Activated effector memory CD4-positive, alpha-beta T cell treated with Interleukin-2 at 50 U/mL for 16 hours (primary cell): ENCODE data around the gene FRMD5.

ENCODE experiments used
- DNase-seq: peaks from one replicate; pipeline ENCODE4 v3.0.0-alpha.2; 2020

Gene FRMD5

DNA sequence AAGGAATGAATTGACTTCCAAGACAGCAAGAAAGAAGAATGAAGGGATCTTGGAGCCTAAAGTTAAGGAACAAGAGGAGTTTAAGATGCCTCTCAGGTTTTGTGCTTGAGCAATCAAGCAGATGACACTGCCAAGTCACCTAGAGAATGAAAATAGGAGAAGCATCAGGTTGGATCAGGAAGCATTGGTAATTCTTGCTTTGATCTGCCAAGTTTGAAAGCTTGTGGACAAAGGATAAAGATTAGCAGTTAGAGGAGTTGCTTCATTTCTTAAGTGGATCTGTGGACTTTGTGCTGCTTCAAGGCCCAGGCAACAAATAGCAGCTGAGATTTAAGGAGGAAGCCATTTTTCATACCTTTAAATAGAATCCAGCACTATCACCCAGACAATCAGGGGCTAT is 35.6 kb downstream of the FRMD5 start:
- no peak for DNase-seq

DNA sequence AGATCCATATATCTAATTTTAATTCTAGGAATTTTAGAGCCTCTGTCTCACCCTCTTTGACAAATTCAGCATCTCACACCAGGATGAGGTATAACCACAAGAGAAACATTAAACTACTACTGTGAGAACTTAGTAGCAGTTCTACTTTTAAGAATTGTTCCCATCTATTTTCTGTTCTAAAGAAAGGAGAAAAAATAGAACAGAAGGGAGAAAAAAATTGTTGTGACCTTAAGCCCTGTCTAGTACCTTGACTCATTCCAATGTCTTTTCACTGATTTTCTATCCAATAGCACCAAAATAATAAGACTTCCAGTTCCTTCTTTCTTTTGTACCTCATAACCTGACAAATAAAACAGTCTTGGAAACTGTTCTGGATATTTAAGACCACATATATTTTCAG is 37.0 kb downstream of the FRMD5 start:
- DNase-seq, result no peak

DNA sequence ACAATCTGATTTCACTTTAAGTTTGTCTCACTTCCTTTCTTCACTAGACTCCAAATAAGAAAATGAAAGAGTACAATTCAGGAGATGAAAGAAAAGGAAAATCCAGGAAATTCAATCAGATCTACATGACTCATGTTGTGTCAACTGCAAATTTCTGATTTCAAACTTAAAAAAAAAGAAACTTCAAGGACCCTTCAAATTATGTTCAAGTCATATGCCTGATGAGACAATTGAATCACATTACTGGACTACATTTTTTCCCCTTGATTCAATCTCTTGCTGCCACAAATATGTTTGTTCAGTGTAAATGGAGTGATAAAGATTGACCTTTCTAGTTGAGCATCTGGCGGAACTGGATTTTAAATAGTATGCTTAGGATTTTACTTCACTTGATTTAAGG is 37.4 kb downstream of the FRMD5 start:
- DNase-seq, result no peak

DNA sequence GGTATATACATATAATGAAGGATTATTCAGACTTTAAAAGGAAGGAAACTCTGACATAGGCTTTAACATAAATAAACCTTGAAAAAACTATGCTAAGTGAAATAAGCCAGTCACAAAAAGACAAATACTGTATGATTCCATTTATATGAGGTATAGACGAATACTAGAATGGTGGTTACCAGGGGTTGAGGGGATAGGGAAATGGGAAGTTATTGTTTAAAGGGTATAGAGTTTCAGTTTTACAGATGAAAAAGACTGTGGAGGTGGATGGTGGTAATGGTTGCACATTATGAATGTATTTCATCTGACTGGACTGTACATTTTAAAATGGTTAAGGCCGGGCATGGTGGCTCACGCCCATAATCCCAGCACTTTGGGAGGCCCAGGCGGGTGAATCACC is 41.7 kb downstream of the FRMD5 start:
- DNase-seq, result no peak

DNA sequence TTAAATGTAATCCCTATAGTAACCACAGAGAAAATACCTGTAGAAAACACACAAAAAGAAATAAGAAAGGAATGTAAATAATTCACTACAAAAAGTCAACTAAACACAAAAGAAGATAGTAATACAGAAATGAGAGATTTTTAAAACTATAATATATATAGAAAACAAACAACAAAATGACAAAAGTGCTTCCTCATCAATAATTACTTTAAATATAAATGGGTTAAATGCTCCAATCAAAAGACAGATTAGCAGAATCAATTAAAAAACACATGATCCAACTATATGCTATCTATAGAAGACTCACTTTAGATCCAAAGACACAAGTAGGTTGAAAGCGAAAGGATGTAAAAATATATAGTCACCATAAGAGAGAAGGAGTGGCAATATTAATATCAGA is 45.8 kb downstream of the FRMD5 start:
- DNase-seq, result no peak

DNA sequence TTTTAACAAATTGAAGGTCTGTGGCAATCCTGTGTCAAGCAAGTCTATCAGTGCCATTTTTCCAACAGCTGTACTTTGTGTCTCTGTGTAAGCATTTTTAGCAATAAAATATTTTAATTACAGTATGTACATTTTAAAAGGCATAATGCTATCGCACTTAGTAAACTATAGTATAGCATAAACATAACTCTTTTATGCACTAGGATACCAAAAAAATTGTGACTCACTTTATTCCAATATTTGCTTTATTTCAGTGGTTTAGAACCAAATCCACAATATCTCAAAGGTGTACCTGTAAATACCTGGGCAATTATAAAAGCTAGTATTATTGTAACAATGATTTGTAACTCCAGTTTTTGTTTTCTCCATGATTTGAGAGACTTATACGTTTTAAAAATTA is 46.5 kb downstream of the FRMD5 start:
- no peak for DNase-seq

DNA sequence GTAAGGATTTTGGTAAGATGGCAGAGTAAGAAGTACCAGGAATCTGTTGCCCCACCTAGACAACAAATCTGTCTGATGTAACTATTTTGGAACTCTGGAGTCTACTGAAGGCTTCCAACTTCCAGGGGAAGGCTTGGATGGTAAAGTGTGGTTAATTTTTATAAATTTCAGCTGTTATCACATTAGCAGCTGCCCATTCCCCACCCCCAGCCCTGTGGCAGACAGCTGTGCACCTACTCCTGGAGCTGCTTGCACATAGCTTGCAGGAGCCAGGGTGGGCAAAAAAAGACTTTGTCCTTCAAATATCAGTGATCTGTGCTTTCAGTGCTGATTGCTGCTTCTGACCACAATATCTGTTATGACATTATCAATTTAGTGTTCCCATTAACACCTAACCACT is 47.4 kb downstream of the FRMD5 start:
- DNase-seq, result no peak

DNA sequence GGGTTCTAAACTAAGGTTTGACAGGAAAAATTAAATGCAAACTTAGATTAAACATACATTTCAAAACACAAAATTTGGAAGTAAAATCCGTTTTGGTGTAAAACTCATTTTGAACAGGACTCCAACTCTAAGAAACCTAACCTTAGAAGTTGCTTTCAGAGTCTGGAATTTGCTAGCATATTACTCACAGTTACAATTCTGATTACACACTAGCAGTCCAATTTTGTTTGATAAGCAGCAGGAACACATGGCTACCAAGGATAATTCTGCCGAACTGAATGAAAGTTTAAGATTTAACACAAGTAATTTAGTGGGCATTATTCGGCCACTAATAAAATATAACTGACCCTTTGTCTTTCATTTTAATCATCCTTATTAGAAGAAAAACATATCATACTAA is 49.6 kb downstream of the FRMD5 start:
- DNase-seq, result no peak

DNA sequence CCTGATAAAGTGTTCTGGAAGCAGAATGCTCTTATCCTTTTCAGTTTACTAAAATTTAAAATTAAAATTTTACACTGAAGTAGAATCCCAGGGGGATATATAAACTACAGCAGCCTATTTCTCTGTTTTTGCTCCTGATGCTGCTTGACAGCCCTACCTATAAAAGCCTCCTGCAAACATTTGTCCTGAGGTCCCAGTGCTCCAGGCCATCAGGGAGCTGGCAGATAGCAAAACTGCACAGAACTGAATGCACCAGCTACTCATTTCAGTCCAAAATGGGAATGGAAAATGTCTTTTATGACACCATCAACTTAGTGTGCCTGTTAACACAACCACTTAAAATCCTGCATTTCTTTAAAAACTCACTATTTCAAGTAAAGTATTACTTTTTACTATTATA is 50.1 kb downstream of the FRMD5 start:
- no peak for DNase-seq

DNA sequence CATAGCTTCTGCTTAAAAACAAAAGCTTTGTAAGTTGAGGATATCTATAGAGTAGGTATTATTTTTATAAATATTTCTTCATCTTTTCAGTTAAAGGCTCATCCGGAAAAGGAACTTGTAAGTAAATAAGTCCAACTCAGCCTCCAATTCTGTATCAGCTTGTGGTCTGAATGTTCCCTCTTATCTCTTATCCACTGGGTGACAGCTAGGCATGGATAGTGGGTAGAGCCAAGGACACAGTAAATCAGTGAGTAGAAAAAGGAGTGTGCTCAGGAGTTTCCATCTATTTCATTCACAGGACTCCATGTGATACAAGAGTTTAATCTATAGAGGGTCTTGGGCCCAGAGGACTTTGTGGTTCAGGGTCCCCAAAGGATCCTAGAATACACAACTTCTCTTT is 50.9 kb downstream of the FRMD5 start:
- no peak for DNase-seq

DNA sequence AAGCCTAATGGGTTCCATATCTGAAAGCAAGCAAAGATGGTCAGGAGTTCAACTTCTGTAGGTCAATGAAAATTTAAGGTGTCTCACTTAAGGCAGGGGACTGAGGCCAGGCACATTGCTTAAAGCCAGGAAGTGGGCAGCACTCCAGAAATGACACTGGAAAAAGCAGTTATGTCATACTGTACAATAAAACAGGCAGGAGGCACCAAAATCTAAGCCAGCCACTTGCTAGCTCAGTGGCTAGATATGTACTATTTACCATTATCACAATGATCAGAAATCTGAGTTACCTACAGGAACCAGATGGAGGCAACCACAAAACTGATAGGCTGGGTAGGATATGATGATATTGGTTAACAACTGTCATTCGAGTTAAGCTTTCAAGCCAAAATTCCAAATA is 57.3 kb downstream of the FRMD5 start:
- no peak for DNase-seq

DNA sequence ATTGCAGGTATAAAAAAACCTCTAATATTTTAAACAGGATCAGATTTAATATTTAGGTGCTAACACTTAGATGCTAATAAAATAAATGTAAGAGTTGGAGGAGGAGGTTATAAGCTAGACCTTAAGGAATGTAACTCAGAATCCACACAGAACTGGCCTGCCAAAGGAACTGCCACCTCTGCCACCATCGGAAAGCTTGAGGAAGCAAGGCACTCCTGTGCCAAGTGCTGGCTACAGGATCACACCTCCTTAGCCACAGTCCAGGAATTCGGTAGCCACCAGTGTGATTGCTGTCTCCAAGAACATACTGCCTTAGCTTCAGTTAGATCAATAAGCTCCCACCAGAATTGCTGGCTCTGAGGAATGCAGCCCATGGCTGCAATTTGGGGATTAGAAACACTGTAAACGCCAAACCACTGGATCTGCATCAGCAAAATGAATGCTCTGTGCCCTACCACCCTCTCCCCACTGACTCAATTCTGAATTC is 58.0 kb downstream of the FRMD5 start:
- no peak for DNase-seq

DNA sequence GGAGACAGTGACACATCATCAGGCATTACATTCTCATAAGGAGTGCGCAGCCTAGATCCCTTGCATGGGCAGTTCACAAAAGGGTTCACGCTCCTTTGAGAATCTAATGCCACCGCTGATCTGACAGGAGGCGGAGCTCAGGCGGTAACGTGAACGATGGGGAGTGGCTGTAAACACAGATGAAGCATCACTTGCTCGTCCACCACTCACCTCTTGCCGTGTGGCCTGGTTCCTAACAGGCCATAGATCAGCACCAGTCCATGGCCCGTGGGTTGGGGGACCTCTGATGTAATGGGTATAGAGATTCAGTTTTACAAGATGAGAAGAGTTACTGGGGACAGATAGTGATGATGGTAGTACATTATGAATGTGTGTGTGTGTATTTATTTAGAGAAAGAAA is 63.0 kb downstream of the FRMD5 start:
- no peak for DNase-seq

DNA sequence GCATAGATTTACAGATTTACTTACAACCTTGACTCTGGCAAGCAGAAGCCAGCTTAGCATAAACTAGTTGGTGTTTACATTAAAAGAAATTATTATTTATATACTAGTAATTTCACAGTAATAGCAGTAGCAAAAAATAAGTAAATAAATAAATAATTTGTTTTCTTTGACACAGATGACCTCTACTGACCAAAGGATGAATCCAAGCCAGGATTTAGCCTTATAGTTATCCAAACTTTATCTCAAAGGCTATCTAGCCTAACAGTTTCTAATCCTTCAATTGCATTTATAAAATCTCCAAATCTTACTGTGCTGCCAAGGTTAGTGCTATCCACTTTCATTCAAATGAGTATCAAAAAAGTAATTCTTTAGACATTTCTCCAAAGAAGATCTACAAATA is 64.3 kb downstream of the FRMD5 start:
- no peak for DNase-seq

DNA sequence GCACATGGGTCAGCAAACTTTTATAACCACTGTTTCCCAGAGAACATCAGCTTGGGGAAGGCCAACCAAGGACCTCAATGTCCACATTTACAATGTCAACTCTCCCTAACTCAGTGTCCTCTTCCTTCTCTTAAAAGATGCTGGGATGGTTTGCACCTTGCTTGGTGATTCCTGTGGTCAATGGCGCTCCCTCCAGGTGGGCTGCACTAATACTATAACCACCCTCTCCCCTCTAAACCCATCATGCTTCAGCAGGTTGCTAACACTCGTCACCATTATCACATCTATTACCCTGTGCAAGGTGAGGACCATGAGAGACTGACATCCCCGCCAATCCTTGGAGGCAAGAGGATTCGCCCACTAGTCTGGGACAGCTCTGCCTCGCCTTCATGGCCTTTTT is 65.2 kb downstream of the FRMD5 start:
- DNase-seq, result no peak

DNA sequence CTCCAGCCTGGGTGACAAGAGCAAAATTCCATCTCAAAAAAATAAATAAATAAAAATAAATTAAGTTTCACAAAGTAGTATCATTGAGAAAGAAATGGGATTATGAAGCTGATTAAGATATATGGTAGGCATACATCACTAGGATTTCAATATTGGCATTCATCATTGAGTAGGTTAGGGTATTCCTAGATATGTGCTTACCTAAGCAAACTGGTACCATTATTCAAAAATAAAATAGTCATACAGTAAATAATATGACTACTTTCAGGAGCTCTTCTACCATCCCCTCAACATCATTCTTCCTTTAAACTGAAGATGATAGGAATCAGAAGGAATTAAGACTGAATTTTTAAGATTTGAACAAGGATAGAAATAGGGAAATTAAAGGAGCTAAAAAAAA is 66.6 kb downstream of the FRMD5 start:
- no peak for DNase-seq

DNA sequence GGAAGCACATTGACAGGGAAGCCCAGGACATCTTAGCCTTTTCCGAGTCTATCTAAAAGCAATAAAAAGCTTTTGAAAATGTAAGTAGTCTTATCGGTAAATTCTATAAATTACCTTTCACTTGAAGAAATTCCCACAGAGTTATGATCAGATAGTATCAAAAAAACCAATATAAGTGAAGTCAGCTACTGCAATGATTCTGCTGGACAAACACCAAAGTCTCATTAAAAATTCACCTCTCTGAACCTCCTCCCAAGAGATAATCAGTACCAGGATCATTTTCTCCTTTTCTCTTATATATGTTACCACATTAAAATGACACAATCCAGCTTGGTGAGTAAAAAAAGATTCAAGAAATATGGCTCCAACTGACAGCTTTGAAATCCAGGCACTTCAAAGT is 69.2 kb downstream of the FRMD5 start:
- DNase-seq, result no peak

DNA sequence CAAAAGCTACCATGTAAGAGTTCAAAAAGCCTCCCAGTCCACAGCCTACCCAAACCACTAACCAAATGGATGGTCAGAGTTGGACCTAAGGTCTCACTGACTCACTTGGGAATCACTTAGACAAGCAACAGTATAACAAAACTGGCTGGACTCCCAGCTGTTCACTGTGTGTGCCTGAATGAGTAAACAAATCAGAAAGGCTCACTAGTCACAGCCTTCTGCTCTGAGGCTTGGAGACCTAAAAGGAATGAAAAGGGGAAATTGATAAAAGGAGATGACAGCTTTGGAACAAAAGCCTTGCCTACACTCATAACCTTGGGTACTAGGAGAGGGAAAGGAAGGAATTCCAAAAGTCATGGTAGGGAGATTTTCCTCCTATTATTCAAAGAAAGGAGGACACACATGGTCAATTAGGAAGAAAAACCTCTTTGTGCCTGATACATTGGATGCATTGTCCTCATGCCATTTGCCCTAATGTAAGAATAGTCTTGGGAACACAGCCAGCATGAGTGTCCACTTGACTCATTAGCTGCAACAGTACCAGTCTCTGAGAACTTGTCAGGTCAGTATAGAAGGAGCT is 92.3 kb downstream of the FRMD5 start:
- no peak for DNase-seq

DNA sequence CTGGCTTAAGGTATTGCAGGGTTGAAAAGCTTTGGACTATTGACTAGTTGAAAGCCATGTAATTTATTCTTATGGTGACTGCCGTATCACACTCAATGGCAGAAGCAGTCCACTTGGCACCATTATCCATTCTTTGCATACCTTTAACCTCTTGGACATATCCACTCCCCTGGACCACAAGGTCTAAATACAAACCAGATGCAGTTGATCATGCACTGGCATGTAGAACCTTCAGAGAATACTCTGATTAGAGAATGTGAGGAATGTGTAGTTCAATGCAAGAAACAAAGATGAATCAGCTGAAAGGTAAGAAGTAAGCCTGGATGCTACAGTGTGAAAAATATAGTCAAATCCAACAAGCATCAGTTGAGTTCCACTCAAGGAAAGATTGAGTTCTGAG is 93.1 kb downstream of the FRMD5 start:
- DNase-seq, result no peak

DNA sequence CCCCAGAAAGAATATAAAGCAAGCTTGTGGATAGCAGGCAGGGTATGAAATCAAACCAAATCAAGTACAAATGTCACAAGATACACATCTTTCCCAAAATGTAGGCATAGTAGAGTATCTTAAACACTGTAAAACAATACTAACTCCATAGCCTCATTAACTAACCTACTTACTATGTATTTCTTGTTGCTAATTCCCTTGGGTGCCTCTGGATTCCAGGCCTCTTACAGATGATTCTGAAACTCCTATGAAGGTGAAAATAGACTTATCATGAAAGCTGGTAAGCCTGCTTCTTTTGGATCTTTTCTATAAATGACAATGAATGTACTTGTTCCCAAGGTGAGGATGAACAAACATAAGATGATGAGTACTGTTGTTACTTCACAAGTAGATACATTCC is 93.8 kb downstream of the FRMD5 start:
- no peak for DNase-seq

DNA sequence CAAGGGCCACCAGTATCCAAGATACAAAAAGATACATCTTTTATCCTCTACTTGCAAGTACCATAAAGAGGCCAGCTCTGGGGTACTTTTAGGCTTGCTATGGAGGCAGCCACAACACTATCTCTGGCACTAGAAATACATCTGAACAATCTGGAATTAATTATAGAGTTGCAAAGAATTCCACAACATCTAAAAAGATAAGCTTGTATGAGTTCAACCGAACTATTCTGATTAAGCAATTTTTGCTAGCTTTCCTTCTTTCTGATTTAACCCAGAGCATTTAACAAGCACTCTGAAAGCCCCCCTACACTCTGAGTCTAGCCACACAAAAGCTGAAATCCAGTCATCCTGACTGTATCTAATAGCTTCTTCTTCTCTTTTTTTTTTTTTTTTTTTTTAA is 95.4 kb downstream of the FRMD5 start:
- no peak for DNase-seq

DNA sequence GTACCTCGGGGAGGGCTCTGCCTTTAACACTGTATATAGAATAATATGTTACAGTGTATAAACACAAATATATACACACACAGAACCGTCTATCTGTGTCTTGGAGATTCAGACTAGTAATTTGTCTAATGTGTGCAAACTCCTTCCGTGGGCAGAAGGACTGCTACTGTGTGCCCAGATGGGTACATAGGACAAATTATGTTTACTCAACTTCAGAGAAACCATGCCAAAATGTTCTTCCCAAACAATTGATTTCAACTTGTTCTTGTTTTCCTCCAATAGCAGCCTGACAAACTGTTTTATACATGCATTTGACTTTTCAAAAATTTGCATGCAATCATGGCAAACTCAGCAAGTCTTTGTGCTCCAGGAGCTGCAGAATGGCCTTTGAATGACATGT is 97.5 kb downstream of the FRMD5 start:
- no peak for DNase-seq

DNA sequence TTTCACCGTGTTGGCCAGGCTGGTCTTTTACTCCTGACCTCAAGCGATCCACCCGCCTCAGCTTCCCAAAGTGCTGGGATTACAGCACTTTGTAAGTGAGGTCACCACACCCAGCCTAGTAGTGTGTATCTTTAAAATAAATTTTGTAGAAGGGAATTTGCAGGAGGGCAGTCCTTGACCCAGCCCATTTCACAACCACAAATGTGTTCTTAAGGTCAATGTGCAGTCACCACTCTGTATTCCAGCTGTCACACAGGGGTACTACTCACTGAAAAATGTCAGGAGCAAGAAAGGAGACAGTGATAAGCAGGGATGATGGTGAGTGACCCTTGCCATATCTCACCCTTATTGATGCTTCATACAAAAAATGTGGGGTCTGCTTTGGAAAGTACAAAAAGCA is 98.5 kb downstream of the FRMD5 start:
- no peak for DNase-seq

DNA sequence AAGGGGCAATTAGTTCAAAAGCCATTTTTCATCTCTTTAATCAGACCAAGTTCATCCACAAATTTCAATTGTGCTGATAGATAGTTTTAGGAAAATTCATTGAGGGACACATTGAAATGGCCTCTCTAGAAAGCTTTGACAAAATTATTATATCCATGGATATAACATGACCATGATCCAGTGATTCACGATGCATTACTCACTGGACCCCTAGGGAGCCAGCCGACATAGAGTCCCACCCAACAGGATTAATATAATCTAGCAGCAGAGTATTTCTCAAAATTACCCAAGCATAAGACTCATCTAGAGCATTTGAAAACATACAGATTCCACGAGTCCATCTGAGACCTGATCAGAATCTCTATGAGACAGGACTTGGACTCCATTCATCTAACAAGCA is 100.3 kb downstream of the FRMD5 start:
- DNase-seq, result no peak

DNA sequence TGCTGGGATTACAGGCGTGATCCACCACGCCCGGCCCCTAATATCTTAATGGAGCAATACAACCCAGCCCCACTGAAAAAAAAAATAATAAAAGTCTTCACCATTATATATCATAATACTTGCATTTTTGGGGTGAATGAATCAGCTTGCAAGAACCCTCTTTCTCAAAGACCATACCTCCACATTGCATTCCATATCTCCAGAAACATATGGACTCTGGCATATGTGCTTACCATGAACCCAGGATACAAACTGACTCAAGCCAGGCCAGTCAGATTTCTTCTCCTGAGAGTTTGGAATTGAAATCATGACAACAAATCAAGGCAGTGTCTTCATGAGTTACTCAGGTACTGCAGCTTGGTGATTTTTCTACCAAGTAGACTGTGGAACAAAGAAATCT is 101.2 kb downstream of the FRMD5 start:
- DNase-seq, result no peak

DNA sequence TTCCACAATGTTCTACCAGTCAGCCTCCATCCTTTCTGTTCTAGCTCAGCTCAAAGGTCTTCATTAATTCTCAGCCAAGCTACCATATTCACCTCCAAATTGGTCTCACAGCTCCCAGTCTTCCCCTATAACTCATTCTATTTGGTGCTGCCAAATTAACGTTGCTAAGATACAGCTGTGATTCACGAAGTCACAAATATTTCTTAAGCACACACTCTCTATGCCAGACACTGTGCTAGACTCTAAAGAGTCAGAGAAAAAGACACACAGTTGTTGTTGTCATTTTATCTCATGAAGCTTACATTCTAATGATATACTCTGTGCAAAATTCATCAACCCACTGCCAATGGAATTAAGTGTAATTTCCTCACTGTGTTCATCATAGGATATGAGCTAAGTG is 102.8 kb downstream of the FRMD5 start:
- no peak for DNase-seq
